ENCODE results near the gene MTMR12. TPM values are rescaled to one million over a fixed set of nuclear protein-coding genes. Genes with fewer than 3 reads are reported as not detected.

The MTMR12 gene
- total and polyA plus RNA-seq, 2 experiments from 2014 or later: 18.3 to 51.6 TPM

DNA sequence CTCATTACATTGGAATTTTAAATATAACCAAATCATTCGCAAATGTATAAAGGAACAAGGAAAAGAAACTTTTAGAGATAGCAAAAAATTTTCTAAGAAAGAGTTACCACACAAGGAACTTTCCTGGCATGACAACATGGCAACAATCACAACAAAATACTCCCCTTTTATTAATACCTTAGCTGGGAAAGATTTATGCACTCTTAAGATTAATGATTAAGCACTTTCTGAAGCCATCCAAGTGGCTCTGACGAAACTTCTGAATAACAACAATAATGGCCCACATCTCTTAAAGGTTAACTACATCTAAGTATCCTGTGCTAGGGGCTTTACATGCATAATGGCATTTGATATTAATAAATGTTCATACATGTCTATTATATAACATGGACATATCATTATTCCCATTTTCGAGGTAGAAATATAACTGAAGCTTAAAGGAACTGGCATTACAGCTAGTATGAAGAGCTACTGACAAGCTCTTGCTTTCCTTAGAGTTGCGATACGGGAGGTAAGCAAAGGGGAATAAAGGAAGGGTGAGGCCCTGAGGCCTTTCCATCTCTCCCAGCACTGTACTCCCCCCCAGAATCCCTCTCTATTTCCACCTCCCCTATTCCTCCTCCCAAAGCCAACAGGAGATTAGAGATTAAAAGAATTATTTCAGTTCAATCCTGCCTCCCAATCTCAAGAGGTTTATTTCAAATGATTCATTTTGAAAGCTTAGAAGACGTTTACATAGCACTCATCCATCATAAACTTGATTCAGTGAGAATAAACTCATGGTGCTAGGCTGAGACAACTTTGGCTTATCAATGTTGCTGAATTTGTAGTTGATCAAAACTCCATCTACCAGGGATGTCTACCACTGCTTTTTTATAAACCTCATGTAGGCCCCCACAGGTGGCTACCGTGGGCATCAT lies 9.6 kb downstream of the MTMR12 start:
- peaks cover 100% of the 10 kb centered on the region for H3K79me2 ChIP-seq (replicated peaks; ENCODE audit: insufficient read depth)
- H2AFZ ChIP-seq: no peak overlapping the region
- no peaks in the 10 kb centered on the region; the same call in 2 of the 3 replicates for H3K36me3 Mint-ChIP-seq (ENCODE audit: low read depth)
- peaks cover 29% of the 10 kb centered on the region for H3K4me1 ChIP-seq (ENCODE audit: insufficient read depth)
- peak; percentile 25; the same call in 1 of the 3 replicates for ATAC-seq
- no peaks in the 10 kb centered on the region for H3K27me3 Mint-ChIP-seq (ENCODE audit: insufficient read depth, low read depth, poor library complexity)
- H3K36me3 ChIP-seq (ENCODE audit: insufficient read depth): no peaks in the 10 kb centered on the region
- no peak for DNase-seq (ENCODE audit: low spot score)
- H3K27ac Mint-ChIP-seq: 0 out of 2 replicates have a peak overlapping the region, but pooled peaks have one; percentile 16
- H3K9me3 Mint-ChIP-seq: no peaks in the 10 kb centered on the region
- no peaks in the 10 kb centered on the region for H3F3A ChIP-seq (replicated peaks; ENCODE audit: low read depth)
- H3K27ac ChIP-seq (ENCODE audit: low read depth): no peak overlapping the region; the same call in 1 of the 2 replicates
- peaks cover 49% of the 10 kb centered on the region for H3K4me1 Mint-ChIP-seq
- no peak for TF ChIP-seq ZNF462 (CRISPR knock-in tag; IDR thresholded peaks at IDR 0.05)
- H3K9me2 ChIP-seq (ENCODE audit: insufficient read depth): no peaks in the 10 kb centered on the region
- no peaks in the 10 kb centered on the region for H3K27me3 ChIP-seq (ENCODE audit: insufficient read depth)
- no peak overlapping the region for H3K4me3 Mint-ChIP-seq
- peaks cover 57% of the 10 kb centered on the region for H4K20me1 ChIP-seq (replicated peaks; ENCODE audit: insufficient read depth)
- no peak overlapping the region for H3K4me3 ChIP-seq
- peak overlapping the region; percentile 37; the same call in 1 of the 2 replicates for H3K4me2 ChIP-seq

DNA sequence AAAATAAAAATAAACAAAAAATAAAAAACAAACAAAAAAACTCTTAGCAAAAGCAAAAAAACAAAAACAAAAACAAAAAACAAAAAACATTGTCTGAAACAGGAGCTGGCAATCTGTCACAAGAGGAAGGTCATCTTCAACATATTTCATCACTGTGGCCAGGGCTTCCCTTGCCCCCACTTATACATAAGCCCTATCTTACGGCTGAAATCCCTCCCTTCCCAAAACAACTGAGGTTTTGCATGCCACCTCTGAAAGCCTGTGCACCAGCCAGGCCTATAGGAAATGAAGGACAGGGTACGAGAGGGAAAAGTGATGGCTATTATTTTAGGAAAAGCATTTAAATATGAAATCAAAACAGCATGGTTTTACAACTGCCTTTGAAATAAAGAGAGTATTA lies 10.8 kb downstream of the MTMR12 start:
- H3K4me1 Mint-ChIP-seq: peaks cover 52% of the 10 kb centered on the region
- peaks cover 100% of the 10 kb centered on the region for H3K79me2 ChIP-seq (replicated peaks; ENCODE audit: insufficient read depth)
- H3K4me3 Mint-ChIP-seq: no peak overlapping the region
- H3F3A ChIP-seq (replicated peaks; ENCODE audit: low read depth): no peaks in the 10 kb centered on the region
- TF ChIP-seq EZH2 (IDR thresholded peaks at IDR 0.05; ENCODE audit: low read depth, unreplicated experiment): no peak
- TF ChIP-seq JUNB (IDR thresholded peaks at IDR 0.05; ENCODE audit: unreplicated experiment): no peak
- H3K36me3 ChIP-seq (ENCODE audit: insufficient read depth): no peaks in the 10 kb centered on the region
- ATAC-seq (no peak), DNase-seq (ENCODE audit: low spot score) (no peak)
- peaks cover 5% of the 10 kb centered on the region; the same call in 2 of the 3 replicates for H3K36me3 Mint-ChIP-seq (ENCODE audit: low read depth)
- H3K27ac Mint-ChIP-seq: no peak overlapping the region
- H2AFZ ChIP-seq: no peak overlapping the region
- no peaks in the 10 kb centered on the region for H3K27me3 ChIP-seq (ENCODE audit: insufficient read depth)
- H3K4me3 ChIP-seq: no peak overlapping the region
- no peaks in the 10 kb centered on the region for H3K27me3 Mint-ChIP-seq (ENCODE audit: insufficient read depth, low read depth, poor library complexity)
- H3K27ac ChIP-seq (ENCODE audit: low read depth): no peak overlapping the region
- H3K4me2 ChIP-seq: no peak overlapping the region
- H3K9me3 Mint-ChIP-seq: no peaks in the 10 kb centered on the region
- H3K9me2 ChIP-seq (ENCODE audit: insufficient read depth): no peaks in the 10 kb centered on the region
- peaks cover 39% of the 10 kb centered on the region for H3K4me1 ChIP-seq (ENCODE audit: insufficient read depth)
- H4K20me1 ChIP-seq (replicated peaks; ENCODE audit: insufficient read depth): peaks cover 57% of the 10 kb centered on the region

Data from GM23338 (cell line).